K562 (cell line): ENCODE data around the gene ZSCAN12. TPM values are rescaled to one million over a fixed set of nuclear protein-coding genes. Genes with fewer than 3 reads are reported as not detected.

ENCODE experiments used
- ATF7 ChIP-seq: fragments of 450-650 bp; IDR thresholded peaks from 2 replicates; pipeline ENCODE4 v1.7.1; 2014; ENCODE audit warnings: mild to moderate bottlenecking, moderate library complexity
- CEBPZ ChIP-seq: fragments of 150-350 bp; IDR thresholded peaks from 2 replicates; pipeline ENCODE4 v1.6.1; 2014; ENCODE audit warnings: low read depth, mild to moderate bottlenecking, low read length, borderline replicate concordance
- ELK3 ChIP-seq: fragments of 450-650 bp; formaldehyde crosslinking; IDR thresholded peaks from 2 replicates; pipeline ENCODE4 v1.4.0; 2020; ENCODE audit warnings: mild to moderate bottlenecking
- EP300 ChIP-seq: IDR thresholded peaks from 2 replicates; pipeline ENCODE4 v1.6.1; 2012; ENCODE audit warnings: low read length, improper control_type of control experiment
- GMEB1 ChIP-seq: fragments of 250-450 bp; sonication (Bioruptor Pico); IDR thresholded peaks from 2 replicates; pipeline ENCODE4 v1.4.0; 2020; ENCODE audit warnings: mild to moderate bottlenecking
- LEF1 ChIP-seq: fragments of 450-650 bp; IDR thresholded peaks from 2 replicates; pipeline ENCODE4 v1.6.1; 2016; ENCODE audit warnings: mild to moderate bottlenecking
- SIX5 ChIP-seq, 2 experiments: IDR thresholded peaks; 2 replicates each; pipeline ENCODE4 v1.6.1; 2011; ENCODE audit warnings: low read length in 2 of 2, borderline replicate concordance in 1 of 2, low read depth in 1 of 2, mild to moderate bottlenecking in 1 of 2, moderate library complexity in 1 of 2; ENCODE audit not compliant: insufficient read depth in 1 of 2
- SOX6 ChIP-seq: fragments of 450-650 bp; IDR thresholded peaks from 2 replicates; pipeline ENCODE4 v1.6.1; 2014; ENCODE audit warnings: mild to moderate bottlenecking
- TCF15 ChIP-seq: fragments of 250-450 bp; sonication (Bioruptor Pico); IDR thresholded peaks from 2 replicates; pipeline ENCODE4 v1.8.0; 2022; ENCODE audit warnings: moderate library complexity, mild to moderate bottlenecking, inconsistent platforms
- TFAM ChIP-seq: fragments of 250-450 bp; sonication (Bioruptor Pico); conservative IDR thresholded peaks from 2 replicates; pipeline ENCODE4 v1.5.0; 2021; ENCODE audit warnings: mild to moderate bottlenecking, moderate library complexity
- ZNF212 ChIP-seq: fragments of 450-650 bp; formaldehyde crosslinking; IDR thresholded peaks from 2 replicates; pipeline ENCODE4 v1.4.0; 2020; ENCODE audit warnings: mild to moderate bottlenecking
- ZNF274 ChIP-seq: IDR thresholded peaks from 2 replicates; pipeline ENCODE4 v1.6.1; 2011; ENCODE audit warnings: low read depth, mild to moderate bottlenecking, low read length, moderate library complexity, borderline replicate concordance
- ZNF449 ChIP-seq: fragments of 250-450 bp; sonication (Bioruptor Pico); IDR thresholded peaks from 2 replicates; pipeline ENCODE4 v1.8.0; 2022; ENCODE audit warnings: moderate library complexity, mild to moderate bottlenecking, inconsistent platforms
- ZNF507 ChIP-seq: conservative IDR thresholded peaks from 2 replicates; pipeline ENCODE4 v1.6.1; 2017; ENCODE audit warnings: missing genetic modification characterization, missing compliant biosample characterization
- ZNF586 ChIP-seq: fragments of 450-650 bp; formaldehyde crosslinking; conservative IDR thresholded peaks from 2 replicates; pipeline ENCODE4 v1.4.0; 2020; ENCODE audit warnings: mild to moderate bottlenecking, moderate library complexity
- ZNF639 ChIP-seq, 2 experiments: fragments of 200-800 bp in 1 of 2; sonication (Bioruptor generic) in 1 of 2; sonication (generic) in 1 of 2; formaldehyde crosslinking in 1 of 2; IDR thresholded peaks in 1 of 2; conservative IDR thresholded peaks in 1 of 2; 2 replicates each; pipeline versions ENCODE4 v1.5.0 to v1.6.1; 2016 to 2020; ENCODE audit warnings: missing compliant biosample characterization in 1 of 2, missing genetic modification characterization in 1 of 2, missing genetic modification reagents in 1 of 2
- ZNF699 ChIP-seq: fragments of 250-450 bp; sonication (Bioruptor Pico); IDR thresholded peaks from 2 replicates; pipeline ENCODE4 v1.8.0; 2021; ENCODE audit warnings: mild to moderate bottlenecking, moderate library complexity; ENCODE audit not compliant: insufficient replicate concordance
- polyA plus RNA-seq, 8 experiments: library from polyadenylated mRNA; depleted of rRNA in 4 of 8; stranded (reverse) in 5 of 8; unstranded in 3 of 8; fragments of >200 nt; fragmentation: Nextera tagmentation in 2 of 8; fragmentation: Illumina TruSeq in 1 of 8; extraction: Ambion mirVana in 2 of 8; extraction: Trizol in 1 of 8; gene quantifications; 2 replicates each; pipeline versions ENCODE4 v1.2.1 to v1.2.3, GENCODE V29; 2011 to 2014; ENCODE audit warnings: inconsistent platforms in 1 of 8, missing spikeins in 1 of 8
- total RNA-seq, 7 experiments: library from RNA; depleted of rRNA in 6 of 7; stranded (reverse); fragments of >200 nt in 6 of 7; fragmentation: Illumina TruSeq in 2 of 7; extraction: Trizol in 2 of 7; gene quantifications; 2 replicates each; pipeline versions ENCODE4 v1.2.1 to v1.2.3, GENCODE V29; 2011 to 2021; ENCODE audit warnings: low replicate concordance in 1 of 7

ZSCAN12 gene
- total and polyA plus RNA-seq, 9 of the 15 experiments (the other 6 are each of a cell fraction or from before 2014, with no cell fraction given): 2.5 to 19.6 (median 12.5) TPM

GRCh38 chr6:28343898-28344677 is 55.5 kb downstream of the ZSCAN12 start (continued):
- TF ChIP-seq GMEB1 (no peak), TCF15 (no peak), ZNF449 (CRISPR knock-in tag) (no peak), ZNF699 (CRISPR knock-in tag) (no peak), ZNF639 (CRISPR knock-in tag; conservative IDR thresholded peaks at IDR 0.05 in 1 of 2, IDR thresholded peaks at IDR 0.05 in 1 of 2) (no peak), ELK3 (CRISPR knock-in tag) (no peak), ATF7 (no peak), EP300 (peak; percentile 43; the same call in 1 of the 2 replicates), ZNF507 (tag) (no peak), SOX6 (peak; percentile 69; the same call in 1 of the 2 replicates), TFAM (CRISPR knock-in tag) (no peak), SIX5 (IDR thresholded peaks at IDR 0.05; ENCODE audit: borderline replicate concordance in 1 of 2, insufficient read depth in 1 of 2, low read depth in 1 of 2, low read length in 2 of 2) (no peak), ZNF586 (CRISPR knock-in tag) (no peak), LEF1 (peak; percentile 36; the same call in 1 of the 2 replicates), CEBPZ (no peak), ZNF212 (CRISPR knock-in tag) (no peak), ZNF274 (no peak)
